HG03025 (cell line): ENCODE data around the gene JAKMIP1.

Experiments
- ATAC-seq: cut with Tn5 transposase; IDR thresholded peaks from one replicate; pipeline ENCODE4 v1.9.1; 2021; ENCODE audit warnings: mild to moderate bottlenecking, moderate library complexity; ENCODE audit not compliant: unreplicated experiment, low FRiP score

Gene JAKMIP1

GRCh38 chr4:6123116-6123515 is 77.2 kb downstream of the JAKMIP1 start:
- ATAC-seq, result no peak

GRCh38 chr4:6122496-6122895 is 77.9 kb downstream of the JAKMIP1 start:
- ATAC-seq, result no peak

GRCh38 chr4:6121941-6122340 is 78.4 kb downstream of the JAKMIP1 start:
- no peak for ATAC-seq

- ATAC-seq, result no peak
Measured at GRCh38 chr4:6121276-6121850, 79.0 kb downstream of the JAKMIP1 start.

GRCh38 chr4:6120361-6120760 is 80.0 kb downstream of the JAKMIP1 start:
- ATAC-seq, result no peak

GRCh38 chr4:6119507-6120020 is 80.8 kb downstream of the JAKMIP1 start:
- no peak for ATAC-seq

GRCh38 chr4:6118201-6118600 is 82.1 kb downstream of the JAKMIP1 start:
- ATAC-seq, result no peak

- no peak for ATAC-seq
Measured at GRCh38 chr4:6116696-6117285, 83.6 kb downstream of the JAKMIP1 start.

- no peak for ATAC-seq
Measured at GRCh38 chr4:6115746-6116586, 84.4 kb downstream of the JAKMIP1 start.

GRCh38 chr4:6115342-6115741 is 85.0 kb downstream of the JAKMIP1 start:
- no peak for ATAC-seq

- ATAC-seq, result no peak
Measured at GRCh38 chr4:6114601-6115000, 85.7 kb downstream of the JAKMIP1 start.

- ATAC-seq, result no peak
Measured at GRCh38 chr4:6114181-6114580, 86.2 kb downstream of the JAKMIP1 start.

GRCh38 chr4:6113641-6114040 is 86.7 kb downstream of the JAKMIP1 start:
- no peak for ATAC-seq

- no peak for ATAC-seq
Measured at GRCh38 chr4:6112606-6113290, 87.6 kb downstream of the JAKMIP1 start.

GRCh38 chr4:6111354-6111960 is 88.9 kb downstream of the JAKMIP1 start:
- ATAC-seq, result no peak

- ATAC-seq, result no peak
Measured at GRCh38 chr4:6110681-6111353, 89.5 kb downstream of the JAKMIP1 start.

- ATAC-seq, result no peak
Measured at GRCh38 chr4:6109842-6110560, 90.3 kb downstream of the JAKMIP1 start.

GRCh38 chr4:6107886-6108285 is 92.5 kb downstream of the JAKMIP1 start:
- ATAC-seq, result no peak

- ATAC-seq, result no peak
Measured at GRCh38 chr4:6107114-6107791, 93.1 kb downstream of the JAKMIP1 start.
